NCI-H1092 (cell line): Measurements from ENCODE around the gene LRRN4.
"Not testable (repeated sequence)": the region's sequence is repeated elsewhere in the genome, so short reads cannot be mapped to it uniquely, and the experiment has no call there.

ENCODE experiments used
- DNase-seq: peaks from one replicate; lab custom pipeline; 2025; lab: John Stamatoyannopoulos, UW

Gene LRRN4

GRCh38 chr20:6058684-6059295 is 4.9 kb upstream of the LRRN4 start:
- no peak for DNase-seq

GRCh38 chr20:6057691-6058090 is 3.8 kb upstream of the LRRN4 start:
- DNase-seq = no peak

GRCh38 chr20:6057139-6057538 is 3.3 kb upstream of the LRRN4 start:
- DNase-seq = no peak

GRCh38 chr20:6055981-6056569 is 2.2 kb upstream of the LRRN4 start:
- DNase-seq = no peak

- DNase-seq = no peak
These were observed 1.4 kb upstream of the LRRN4 start for GRCh38 chr20:6055161-6055783.

- DNase-seq = not testable (repeated sequence)
These were observed 810 bp upstream of the LRRN4 start for GRCh38 chr20:6054689-6055051.

GRCh38 chr20:6053064-6053775 is 640 bp downstream of the LRRN4 start:
- DNase-seq = no peak

- no peak for DNase-seq
These were observed 2.4 kb downstream of the LRRN4 start for GRCh38 chr20:6051505-6051904.

- no peak for DNase-seq
These were observed 5.5 kb downstream of the LRRN4 start for GRCh38 chr20:6048391-6048790.

- no peak for DNase-seq
These were observed 7.4 kb downstream of the LRRN4 start for GRCh38 chr20:6046432-6046831.

GRCh38 chr20:6045566-6045965 is 8.3 kb downstream of the LRRN4 start:
- DNase-seq = no peak

- no peak for DNase-seq
These were observed 9.7 kb downstream of the LRRN4 start for GRCh38 chr20:6044115-6044514.

- no peak for DNase-seq
These were observed 12.0 kb downstream of the LRRN4 start for GRCh38 chr20:6041808-6042265.

GRCh38 chr20:6040958-6041807 is 12.7 kb downstream of the LRRN4 start:
- DNase-seq = no peak

GRCh38 chr20:6040540-6040939 is 13.3 kb downstream of the LRRN4 start:
- no peak for DNase-seq

- DNase-seq = no peak
These were observed 14.1 kb downstream of the LRRN4 start for GRCh38 chr20:6039766-6040165.

- no peak for DNase-seq
These were observed 15.6 kb downstream of the LRRN4 start for GRCh38 chr20:6038256-6038655.

GRCh38 chr20:6037082-6037481 is 16.8 kb downstream of the LRRN4 start:
- no peak for DNase-seq

- no peak for DNase-seq
These were observed 17.6 kb downstream of the LRRN4 start for GRCh38 chr20:6036213-6036612.

- DNase-seq = no peak
These were observed 19.5 kb downstream of the LRRN4 start for GRCh38 chr20:6034134-6034969.

- DNase-seq = not testable (repeated sequence)
These were observed 21.0 kb downstream of the LRRN4 start for GRCh38 chr20:6032907-6033306.
